GM18499 (cell line): Measurements from ENCODE around the gene CHST11.

Experiments used
- ATAC-seq: cut with Tn5 transposase; IDR thresholded peaks from one replicate; pipeline ENCODE4 v1.9.1; 2021; ENCODE audit warnings: moderate number of reproducible peaks; ENCODE audit not compliant: insufficient read depth, unreplicated experiment

Gene CHST11

DNA sequence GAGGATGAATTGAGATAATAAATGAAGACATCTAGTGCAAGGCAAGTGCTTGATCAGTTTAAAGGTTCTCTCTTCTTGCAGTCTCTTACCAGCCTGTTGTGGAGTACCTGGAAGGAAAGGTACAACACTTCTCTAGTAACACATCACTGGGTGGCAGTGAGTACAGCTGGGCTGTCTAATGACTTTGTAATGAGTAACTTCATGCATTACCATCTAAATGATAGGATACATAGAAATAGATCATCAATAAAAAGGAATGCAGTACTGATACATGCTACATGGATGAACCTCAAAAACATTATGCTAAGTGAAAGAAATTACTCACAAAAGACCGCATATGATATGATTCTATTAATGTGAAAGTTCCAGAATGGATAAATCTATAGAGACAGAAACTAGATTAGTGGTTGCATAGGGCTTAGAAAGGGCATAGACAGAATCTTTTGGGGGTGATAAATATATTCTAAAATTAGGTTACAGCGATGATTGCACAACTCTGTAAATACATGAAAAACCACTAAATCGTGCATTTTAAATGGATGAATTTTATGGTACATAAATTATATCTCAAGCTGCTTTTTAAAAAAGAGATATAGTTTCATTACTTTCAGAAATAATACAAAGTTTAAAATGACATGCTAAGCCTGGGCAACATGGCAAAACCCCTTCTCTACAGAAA is 224.4 kb downstream of the CHST11 start:
- no peak for ATAC-seq

GRCh38 chr12:104682790-104683279 is 226.1 kb downstream of the CHST11 start:
- no peak for ATAC-seq

GRCh38 chr12:104683831-104684503 is 227.2 kb downstream of the CHST11 start:
- ATAC-seq, result no peak

DNA sequence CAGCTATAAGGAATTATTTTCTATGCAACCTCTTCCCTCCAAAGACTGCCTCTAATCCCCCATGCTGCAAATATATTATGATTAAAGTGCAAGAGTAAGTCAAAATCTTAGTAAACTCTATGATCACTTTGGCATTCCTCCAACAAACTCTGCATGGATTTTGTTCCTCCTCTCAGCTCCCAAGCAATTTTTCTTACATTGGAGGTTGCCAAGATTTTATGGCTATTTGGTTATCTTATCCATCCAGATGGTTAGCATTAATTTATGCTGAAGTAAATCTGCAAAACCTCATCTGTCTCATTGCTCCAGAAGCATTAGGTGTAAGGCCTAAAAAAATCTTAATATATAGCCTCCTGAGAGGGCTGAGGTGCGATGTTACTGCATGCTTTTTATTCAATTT is 228.1 kb downstream of the CHST11 start:
- no peak for ATAC-seq

DNA sequence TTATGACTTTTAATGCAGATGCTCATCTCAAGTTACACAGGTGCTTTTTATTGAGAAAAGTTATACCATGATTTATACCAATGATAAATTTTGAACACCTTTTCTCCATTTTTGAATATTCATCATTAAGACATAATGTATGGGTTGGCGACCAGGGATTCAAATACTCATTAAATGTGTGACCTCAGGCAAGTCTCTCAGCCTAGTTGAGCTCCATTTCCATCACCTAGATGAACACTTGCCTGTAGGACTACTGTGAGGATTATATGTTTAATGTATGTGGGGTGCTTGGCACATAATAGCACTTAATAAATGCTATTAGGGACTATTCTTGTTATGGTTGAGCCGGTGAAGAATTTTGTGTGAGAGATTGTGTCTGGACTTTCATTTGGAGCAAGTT is 228.6 kb downstream of the CHST11 start:
- ATAC-seq, result no peak

DNA sequence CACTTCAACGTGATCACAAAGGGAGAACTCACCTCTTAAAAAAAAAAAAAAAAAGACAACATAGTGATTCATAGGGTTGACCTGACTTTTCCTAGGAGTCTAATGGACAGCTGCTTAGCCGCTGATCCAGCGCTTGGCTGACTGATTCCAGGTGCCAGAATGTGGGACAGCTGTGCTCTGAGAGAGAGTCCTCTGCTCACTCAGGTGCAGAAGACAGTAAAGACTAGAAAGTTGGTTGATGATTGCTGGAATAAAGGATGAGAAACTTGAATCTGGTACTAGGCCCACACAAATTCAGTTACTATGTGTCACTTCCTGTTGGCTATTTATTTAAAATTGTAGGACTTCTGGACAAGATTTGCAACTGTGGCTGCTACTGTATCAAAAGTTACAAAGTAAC is 229.4 kb downstream of the CHST11 start:
- no peak for ATAC-seq

- ATAC-seq, result no peak
Observed at GRCh38 chr12:104687823-104688573, 231.2 kb downstream of the CHST11 start.

GRCh38 chr12:104689635-104690034 is 232.9 kb downstream of the CHST11 start:
- no peak for ATAC-seq

DNA sequence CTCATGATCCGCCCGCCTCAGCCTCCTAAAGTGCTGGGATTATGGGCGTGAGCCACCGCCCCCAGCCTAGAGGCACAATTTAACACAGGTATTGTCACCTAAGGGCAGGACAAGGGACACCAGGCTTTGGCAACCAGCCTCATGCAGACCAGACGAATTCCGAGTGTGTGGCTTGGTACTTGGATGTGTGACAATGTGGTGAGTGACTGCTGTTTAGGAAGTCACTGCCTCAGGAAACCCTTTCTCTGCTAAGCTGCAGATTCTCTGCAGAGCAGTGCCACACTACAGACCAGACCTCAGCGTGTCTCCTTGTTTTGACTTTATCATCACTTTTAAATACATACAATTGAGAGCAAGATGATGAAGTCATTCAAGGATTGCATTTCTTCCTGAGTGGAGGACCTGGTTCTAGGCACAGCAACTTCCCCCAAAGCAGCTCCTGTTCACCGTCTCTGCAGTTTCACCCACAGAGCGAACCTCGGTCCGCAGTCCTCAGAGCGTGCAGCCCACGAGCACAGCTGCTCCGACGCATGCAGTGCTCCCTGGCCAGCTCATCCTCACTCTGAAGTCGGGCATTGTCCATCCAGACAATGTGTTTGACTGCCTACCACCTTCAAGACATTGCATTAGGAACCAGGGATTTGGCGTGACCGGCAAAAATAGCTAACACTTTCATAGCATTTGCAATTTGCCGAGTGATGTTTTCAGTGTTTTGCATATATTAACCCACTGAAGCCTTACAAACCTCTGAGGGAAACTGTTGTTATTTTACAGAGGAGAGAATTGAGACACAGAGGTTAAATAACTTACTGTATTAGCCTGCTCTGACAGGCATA is 235.2 kb downstream of the CHST11 start:
- ATAC-seq, result no peak

GRCh38 chr12:104692557-104693218 is 235.9 kb downstream of the CHST11 start:
- ATAC-seq, result no peak

GRCh38 chr12:104693493-104693892 is 236.7 kb downstream of the CHST11 start:
- ATAC-seq, result no peak

DNA sequence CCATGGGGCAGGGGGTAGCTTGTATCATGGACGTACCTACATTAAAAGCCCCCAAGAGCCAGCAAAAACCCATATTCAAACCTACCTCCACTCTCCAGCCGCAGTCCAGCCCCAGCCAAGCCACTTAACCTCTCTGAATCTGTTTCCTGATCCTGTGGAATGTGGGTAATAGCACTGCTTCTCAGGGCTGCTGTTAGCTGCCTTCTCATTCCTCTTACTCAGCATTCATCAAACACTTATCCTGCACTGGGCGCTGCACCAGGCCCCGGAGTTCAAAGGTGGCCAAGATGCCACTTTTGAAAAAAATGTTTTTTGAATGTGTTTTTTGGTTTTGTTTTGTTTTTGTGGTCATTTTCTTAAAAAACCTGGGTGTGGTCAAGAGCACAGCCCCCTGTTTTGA is 237.4 kb downstream of the CHST11 start:
- no peak for ATAC-seq

DNA sequence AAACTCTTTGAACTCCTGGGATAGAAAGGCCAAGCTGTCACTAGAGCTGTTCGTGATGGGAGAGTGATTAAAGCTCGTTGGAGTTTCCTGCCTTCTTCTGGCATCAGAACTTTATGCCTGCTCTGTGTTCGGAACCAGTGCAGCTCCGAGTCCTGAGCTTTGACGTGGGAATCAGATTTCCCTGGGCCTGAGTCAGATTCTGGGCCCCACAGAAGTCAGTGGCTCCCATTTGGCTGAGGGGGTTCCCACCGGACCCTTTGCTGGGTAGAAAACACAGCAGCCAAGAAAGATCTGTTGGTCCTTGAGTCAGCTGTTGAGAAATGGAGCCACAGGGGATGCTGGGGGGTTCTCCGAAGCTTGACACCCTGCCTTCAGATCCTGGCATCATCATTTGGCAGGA is 238.0 kb downstream of the CHST11 start:
- ATAC-seq, result no peak

DNA sequence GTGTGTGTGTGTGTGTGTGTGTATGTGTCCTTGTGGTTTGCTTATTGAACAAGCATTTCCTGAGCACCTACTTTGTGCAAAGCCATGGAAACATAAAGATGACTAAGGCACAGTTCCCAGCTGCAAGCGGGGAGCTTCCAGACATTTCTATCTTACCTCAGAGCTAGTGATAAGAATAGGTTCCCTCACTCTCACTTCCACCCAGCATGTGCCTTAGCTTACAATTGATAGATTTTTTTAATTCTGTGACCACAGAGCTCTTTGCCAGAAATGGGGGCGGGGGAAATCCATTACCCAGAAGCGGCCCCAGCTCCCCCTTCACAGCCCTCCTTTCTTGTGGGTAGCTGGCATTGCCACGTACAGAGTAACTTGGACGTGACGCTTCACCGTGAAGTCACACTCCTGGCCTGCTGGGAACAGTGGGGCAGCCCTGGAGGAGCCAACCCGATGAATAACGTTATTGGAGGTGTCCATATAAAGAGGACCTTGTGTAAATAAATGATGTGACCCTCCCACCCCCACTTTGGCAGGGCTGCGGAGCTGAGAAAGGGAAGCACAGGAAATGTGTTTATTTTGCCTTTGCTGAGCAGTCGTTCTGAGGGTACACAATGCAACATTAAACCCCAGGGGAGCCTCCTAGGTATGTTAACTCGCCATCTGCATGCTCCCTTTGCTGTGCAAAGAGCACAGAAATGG is 238.9 kb downstream of the CHST11 start:
- no peak for ATAC-seq

- ATAC-seq, result no peak
Observed at GRCh38 chr12:104697186-104697585, 240.4 kb downstream of the CHST11 start.

DNA sequence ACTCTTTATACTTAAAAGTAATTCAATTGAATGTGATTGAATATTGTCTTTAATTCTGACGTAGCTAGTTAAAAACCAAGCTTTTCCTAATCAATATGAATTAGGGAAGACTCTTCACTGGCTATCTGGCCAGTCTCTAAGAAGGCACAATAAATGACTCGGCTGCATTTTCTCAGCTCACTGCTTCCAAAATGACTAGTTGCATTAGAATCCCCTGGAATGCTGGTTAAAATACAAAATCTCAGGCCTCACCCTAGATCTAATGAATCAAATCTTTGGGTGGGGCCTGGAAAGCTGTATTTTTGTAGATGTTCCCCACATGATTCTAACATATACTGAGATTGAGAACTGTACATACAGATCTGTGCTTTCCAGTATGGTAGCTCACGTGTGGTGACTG is 242.1 kb downstream of the CHST11 start:
- no peak for ATAC-seq

DNA sequence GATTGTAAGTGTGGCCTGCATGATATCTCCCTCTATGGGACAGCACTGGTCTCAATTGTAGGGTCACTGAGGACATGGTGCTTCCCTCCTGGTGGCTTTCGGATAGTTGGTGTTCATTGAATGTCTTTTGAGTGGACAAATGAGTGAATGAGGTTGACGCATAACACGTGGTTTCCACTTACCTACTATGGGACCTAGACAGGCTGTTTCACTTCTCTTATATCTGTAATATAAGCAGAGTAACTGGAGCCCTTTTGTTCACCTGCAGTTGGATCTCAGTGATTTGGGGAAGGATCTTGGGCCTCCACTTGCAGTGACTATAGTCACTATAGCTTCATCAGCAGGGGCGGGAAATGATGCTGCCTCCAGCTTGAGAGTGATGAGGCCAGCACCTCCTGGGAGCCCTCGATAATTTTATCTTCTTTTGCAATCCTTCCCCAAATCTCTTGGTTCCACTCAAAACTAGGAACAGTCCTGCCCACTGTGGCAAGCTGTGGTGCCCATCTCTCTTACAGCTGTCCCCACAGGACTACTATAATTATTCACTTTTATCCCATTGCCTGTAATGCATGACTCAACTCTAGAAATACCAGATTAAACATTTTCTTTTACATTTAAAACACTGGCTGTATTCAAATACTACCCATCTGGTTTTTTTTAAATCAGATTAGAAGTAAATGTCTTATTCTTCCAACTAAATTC is 242.9 kb downstream of the CHST11 start:
- ATAC-seq, result no peak

DNA sequence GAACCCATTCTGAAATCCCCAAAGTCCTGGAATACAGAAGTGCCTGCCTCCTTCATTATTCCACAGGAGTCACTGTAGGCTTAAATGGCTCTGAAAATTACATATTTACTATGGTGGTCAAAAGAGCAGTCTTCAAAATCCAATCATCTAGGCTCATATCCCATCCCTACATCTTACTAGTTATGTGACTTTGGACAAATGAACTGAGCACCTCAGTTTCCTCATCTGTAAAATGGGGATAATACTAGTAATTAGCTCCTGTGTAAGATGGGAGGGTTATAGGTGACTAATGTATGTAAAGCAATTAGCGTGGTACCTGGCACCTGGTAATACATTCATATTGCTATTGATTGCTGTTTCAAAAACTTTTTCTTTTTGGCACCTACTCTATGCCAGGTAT is 243.6 kb downstream of the CHST11 start:
- ATAC-seq, result no peak

GRCh38 chr12:104701301-104701700 is 244.6 kb downstream of the CHST11 start:
- ATAC-seq, result no peak
